Measurements from ENCODE around the gene CHD9. TPM values are rescaled to one million over a fixed set of nuclear protein-coding genes. Genes with fewer than 3 reads are reported as not detected.
A peak's percentile ranks its signal among the peaks of the same experiment; 100 is the strongest.

Gene CHD9
- total RNA-seq, 4 donors from 2014 or later, result 37.4 to 112 (median 64.4) TPM

GRCh38 chr16:53207810-53208752 lies 153.3 kb downstream of the CHD9 start:
- TF ChIP-seq CTCF (IDR thresholded peaks at IDR 0.05) (peak; percentile 37 to 64 (median 39)), POLR2AphosphoS5 (IDR thresholded peaks at IDR 0.05) (peak in 2 of 3 donors; percentile 12 to 13), POLR2A (IDR thresholded peaks at IDR 0.05) (no peak)
- peaks cover 0 to 3% (median 0%) of the 10 kb centered on the region in 4 donors for H3K36me3 ChIP-seq
- H3K27me3 ChIP-seq, result no peaks in the 10 kb centered on the region
- intact Hi-C loops (cut with DNase I; ENCODE audit: low total_unique reads) (no loop called here), in situ Hi-C loops (cut with MboI; ENCODE audit: low pct_ligation_motif_present in 1 of 4, low pct_unique_long_range_greater_than_20kb in 1 of 4, low sequenced_read_pairs in 3 of 4) (loop anchor here in 1 of 4 donors (25.0 kb wide), 1 partner anchor 146 kb away; the partner anchor contains the start of genes CHD9 and CHD9NB)
- peak overlapping the region in 3 of 4 donors; percentile 17 to 37 (median 26) for H3K4me3 ChIP-seq
- DNase-seq, result peak; percentile 32
- H3K9me3 ChIP-seq, result no peaks in the 10 kb centered on the region
- peaks cover 8 to 61% (median 34%) of the 10 kb centered on the region in 4 donors for H3K4me1 ChIP-seq
- peak overlapping the region; percentile 81 to 86 (median 85) for H3K27ac ChIP-seq
- 3 to 12% methylated on average over 4 to 8 of the region's 8 CpGs for WGBS, 2 donors (ENCODE audit: low coverage in 1 of 2)

- Histone ChIP-seq H3K9me3 (no peaks in the 10 kb centered on the region), H3K4me3 (peak overlapping the region in 3 of 4 donors; percentile 17 to 37 (median 26)), H3K27me3 (no peaks in the 10 kb centered on the region), H3K4me1 (peaks cover 8 to 72% (median 36%) of the 10 kb centered on the region in 4 donors), H3K27ac (peak overlapping the region; percentile 17 to 86 (median 83)), H3K36me3 (no peaks in the 10 kb centered on the region)
- in situ Hi-C loops (cut with MboI; ENCODE audit: low pct_ligation_motif_present in 1 of 4, low pct_unique_long_range_greater_than_20kb in 1 of 4, low sequenced_read_pairs in 3 of 4), result loop anchor here in 1 of 4 donors (25.0 kb wide), 1 partner anchor 147 kb away; the partner anchor contains the start of genes CHD9 and CHD9NB
- intact Hi-C loops (cut with DNase I; ENCODE audit: low total_unique reads), result no loop called here
- WGBS, 2 donors (ENCODE audit: low coverage in 1 of 2), result 17 to 18% methylated on average over 5 of the region's 5 CpGs
- DNase-seq, result no peak
- TF ChIP-seq EP300 (IDR thresholded peaks at IDR 0.05; ENCODE audit: low read depth), result no peak
- TF ChIP-seq CTCF (IDR thresholded peaks at IDR 0.05), result no peak
- no peak for TF ChIP-seq POLR2A (IDR thresholded peaks at IDR 0.05)
- no peak for TF ChIP-seq POLR2AphosphoS5 (IDR thresholded peaks at IDR 0.05)
These were observed 154.6 kb downstream of the CHD9 start for GRCh38 chr16:53209429-53209828.

GRCh38 chr16:53209877-53210276 lies 155.1 kb downstream of the CHD9 start:
- H3K9me3 ChIP-seq, result no peaks in the 10 kb centered on the region
- intact Hi-C loops (cut with DNase I; ENCODE audit: low total_unique reads) (no loop called here), in situ Hi-C loops (cut with MboI; ENCODE audit: low pct_ligation_motif_present in 1 of 4, low pct_unique_long_range_greater_than_20kb in 1 of 4, low sequenced_read_pairs in 3 of 4) (loop anchor here in 1 of 4 donors (25.0 kb wide), 1 partner anchor 148 kb away; the partner anchor contains the start of genes CHD9 and CHD9NB)
- peak overlapping the region; percentile 17 to 86 (median 83) for H3K27ac ChIP-seq
- no peak for DNase-seq
- H3K36me3 ChIP-seq, result no peaks in the 10 kb centered on the region
- peak overlapping the region in 3 of 4 donors; percentile 17 to 37 (median 26) for H3K4me3 ChIP-seq
- no peaks in the 10 kb centered on the region for H3K27me3 ChIP-seq
- no peak for TF ChIP-seq POLR2A (IDR thresholded peaks at IDR 0.05)
- TF ChIP-seq CTCF (IDR thresholded peaks at IDR 0.05), result no peak
- no peak for TF ChIP-seq EP300 (IDR thresholded peaks at IDR 0.05; ENCODE audit: low read depth)
- TF ChIP-seq POLR2AphosphoS5 (IDR thresholded peaks at IDR 0.05), result no peak
- H3K4me1 ChIP-seq, result peaks cover 8 to 73% (median 36%) of the 10 kb centered on the region in 4 donors
- WGBS, 2 donors (ENCODE audit: low coverage in 1 of 2), result 14% methylated on average over 2 of the region's 2 CpGs

GRCh38 chr16:53211253-53211652 lies 156.5 kb downstream of the CHD9 start:
- H3K4me1 ChIP-seq, result peaks cover 8 to 81% (median 39%) of the 10 kb centered on the region in 4 donors
- intact Hi-C loops (cut with DNase I; ENCODE audit: low total_unique reads) (no loop called here), in situ Hi-C loops (cut with MboI; ENCODE audit: low pct_ligation_motif_present in 1 of 4, low pct_unique_long_range_greater_than_20kb in 1 of 4, low sequenced_read_pairs in 3 of 4) (loop anchor here in 1 of 4 donors (25.0 kb wide), 1 partner anchor 149 kb away; the partner anchor contains the start of genes CHD9 and CHD9NB)
- H3K27ac ChIP-seq, result peak overlapping the region in 1 of 4 donors; percentile 18
- DNase-seq, result no peak
- TF ChIP-seq POLR2AphosphoS5 (IDR thresholded peaks at IDR 0.05) (no peak), EP300 (IDR thresholded peaks at IDR 0.05; ENCODE audit: low read depth) (no peak), CTCF (IDR thresholded peaks at IDR 0.05) (no peak), POLR2A (IDR thresholded peaks at IDR 0.05) (no peak)
- H3K27me3 ChIP-seq, result no peaks in the 10 kb centered on the region
- 81 to 83% methylated on average over 3 of the region's 3 CpGs for WGBS, 2 donors (ENCODE audit: low coverage in 1 of 2)
- H3K4me3 ChIP-seq, result no peak overlapping the region
- H3K36me3 ChIP-seq, result no peaks in the 10 kb centered on the region
- no peaks in the 10 kb centered on the region for H3K9me3 ChIP-seq
